GM10248 (cell line): ENCODE data around the gene AP2A1.
A peak's percentile ranks its signal among the peaks of the same experiment; 100 is the strongest.

ENCODE experiments used
- CTCF ChIA-PET: fragments of 300-600 bp; sonication (Branson Sonifier 250); formaldehyde crosslinking; extraction: SDS; loops from one replicate; lab custom pipeline; 2021; ENCODE audit warnings: antibody characterized with exemption; lab: Yijun Ruan, JAX
- POLR2A ChIA-PET: fragments of 350-650 bp; sonication (Branson Sonifier 250); formaldehyde crosslinking; extraction: SDS; loops from one replicate; lab custom pipeline; 2020; ENCODE audit warnings: antibody characterized with exemption; lab: Yijun Ruan, JAX
- DNase-seq: peaks from one replicate; pipeline ENCODE4 v3.0.0; 2012; ENCODE audit errors: extremely low spot score
- TF ChIP-seq, protein P1 (sequence below): IDR thresholded peaks from 2 replicates; pipeline ENCODE4 v1.5.1; 2012; ENCODE audit warnings: mild to moderate bottlenecking, low read depth; ENCODE audit errors: extremely low read depth, missing control alignments, control extremely low read depth

AP2A1 gene

DNA sequence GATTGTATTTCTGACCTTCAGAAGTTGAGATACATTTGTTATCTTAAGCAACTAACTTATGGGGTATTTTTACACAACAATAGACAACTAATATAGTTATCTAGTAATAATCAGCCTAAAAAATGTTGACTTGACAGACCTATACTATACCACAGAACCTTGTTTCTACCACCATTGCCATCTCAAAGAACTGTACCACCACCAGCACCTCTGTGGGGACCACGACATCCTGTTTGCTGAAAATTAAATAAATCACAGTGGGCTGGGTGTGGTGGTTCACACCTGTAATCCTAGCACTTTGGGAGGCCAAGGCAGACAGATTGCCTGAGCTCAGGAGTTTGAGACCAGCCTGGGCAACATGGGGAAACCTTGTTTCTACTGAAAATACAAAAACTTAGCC, 27.7 kb upstream of the AP2A1 start:
- TF ChIP-seq, protein P1, sequence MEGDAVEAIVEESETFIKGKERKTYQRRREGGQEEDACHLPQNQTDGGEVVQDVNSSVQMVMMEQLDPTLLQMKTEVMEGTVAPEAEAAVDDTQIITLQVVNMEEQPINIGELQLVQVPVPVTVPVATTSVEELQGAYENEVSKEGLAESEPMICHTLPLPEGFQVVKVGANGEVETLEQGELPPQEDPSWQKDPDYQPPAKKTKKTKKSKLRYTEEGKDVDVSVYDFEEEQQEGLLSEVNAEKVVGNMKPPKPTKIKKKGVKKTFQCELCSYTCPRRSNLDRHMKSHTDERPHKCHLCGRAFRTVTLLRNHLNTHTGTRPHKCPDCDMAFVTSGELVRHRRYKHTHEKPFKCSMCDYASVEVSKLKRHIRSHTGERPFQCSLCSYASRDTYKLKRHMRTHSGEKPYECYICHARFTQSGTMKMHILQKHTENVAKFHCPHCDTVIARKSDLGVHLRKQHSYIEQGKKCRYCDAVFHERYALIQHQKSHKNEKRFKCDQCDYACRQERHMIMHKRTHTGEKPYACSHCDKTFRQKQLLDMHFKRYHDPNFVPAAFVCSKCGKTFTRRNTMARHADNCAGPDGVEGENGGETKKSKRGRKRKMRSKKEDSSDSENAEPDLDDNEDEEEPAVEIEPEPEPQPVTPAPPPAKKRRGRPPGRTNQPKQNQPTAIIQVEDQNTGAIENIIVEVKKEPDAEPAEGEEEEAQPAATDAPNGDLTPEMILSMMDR = no peak
- POLR2A ChIA-PET = no interaction called here
- no peak for DNase-seq
- CTCF ChIA-PET = no interaction called here

DNA sequence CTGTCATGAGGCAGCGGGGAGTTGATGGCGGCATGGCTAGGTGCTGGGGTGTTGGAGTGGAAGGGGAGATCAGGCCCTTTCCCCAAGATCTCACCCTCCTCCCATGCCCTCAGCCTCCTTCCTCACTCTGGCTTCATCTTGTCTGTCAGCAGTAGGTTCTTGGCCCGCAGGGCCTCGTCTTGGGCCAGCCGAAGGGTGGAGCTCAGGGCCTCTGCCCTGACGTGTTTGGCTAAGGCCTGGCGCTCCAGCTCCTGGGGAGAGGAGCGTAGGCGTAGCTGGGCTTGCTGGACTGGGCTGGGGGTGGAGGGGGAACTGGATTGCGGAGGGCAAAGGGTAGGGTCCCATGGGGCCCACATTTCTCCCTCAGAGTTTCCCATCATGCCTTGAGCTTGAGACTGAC, 26.9 kb upstream of the AP2A1 start:
- POLR2A ChIA-PET = no interaction called here
- DNase-seq = no peak
- CTCF ChIA-PET = no interaction called here
- TF ChIP-seq, protein P1 = no peak

DNA sequence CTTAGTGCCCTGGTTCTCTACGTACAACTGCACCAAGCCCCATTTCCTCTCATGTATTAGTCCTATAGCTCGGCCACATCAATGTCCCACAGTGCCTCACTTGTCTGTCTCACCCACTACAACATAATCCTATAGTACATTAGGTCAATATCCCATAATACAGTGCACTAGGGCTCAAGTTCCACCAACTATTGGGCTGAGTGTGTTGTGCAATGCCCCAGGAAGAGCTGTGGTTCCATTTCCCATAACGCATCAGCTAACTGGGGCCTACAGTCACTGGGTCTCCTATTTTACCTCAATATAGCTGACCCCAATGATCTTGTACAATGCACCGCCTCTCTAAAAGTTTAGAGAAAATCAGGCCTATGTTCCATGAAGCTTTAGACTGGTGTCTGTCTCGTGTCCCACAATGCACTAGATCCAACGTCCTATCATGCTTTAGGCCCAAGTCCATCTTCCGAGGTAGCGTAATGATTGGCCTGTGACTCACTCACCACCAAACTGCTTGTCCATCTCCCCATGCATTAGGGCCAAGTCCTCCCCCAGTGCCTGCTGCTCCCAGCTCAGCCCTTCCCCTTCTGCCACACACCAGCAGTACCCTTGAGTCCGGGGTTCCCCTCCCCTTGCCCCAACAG, 25.5 kb upstream of the AP2A1 start:
- ChIA-PET POLR2A (no interaction called here), CTCF (no interaction called here)
- TF ChIP-seq, protein P1 = no peak
- no peak for DNase-seq

DNA sequence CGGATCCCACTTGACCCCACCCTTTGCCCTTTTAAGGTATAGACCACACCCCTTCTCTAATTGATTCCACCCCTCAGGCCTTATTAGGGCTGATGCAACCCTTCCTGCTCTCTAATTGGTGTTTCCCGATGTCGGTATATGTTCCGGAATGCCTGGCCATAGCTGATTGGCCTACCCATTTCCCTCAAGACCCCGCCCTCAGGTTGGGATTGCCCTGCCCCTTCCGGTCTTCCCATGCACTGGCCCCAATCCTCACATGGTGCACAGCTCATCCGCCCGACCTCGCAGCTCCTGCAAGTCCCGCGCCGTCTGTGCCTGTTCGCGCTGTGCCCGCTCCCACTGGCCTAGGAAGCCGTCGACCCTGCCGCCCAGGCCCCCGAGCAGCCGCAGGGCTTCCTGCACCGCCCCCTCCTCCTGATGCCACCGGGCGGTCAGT, 21.8 kb upstream of the AP2A1 start:
- no peak for DNase-seq
- ChIA-PET POLR2A (no interaction called here), CTCF (no interaction called here)
- TF ChIP-seq, protein P1 = no peak

DNA sequence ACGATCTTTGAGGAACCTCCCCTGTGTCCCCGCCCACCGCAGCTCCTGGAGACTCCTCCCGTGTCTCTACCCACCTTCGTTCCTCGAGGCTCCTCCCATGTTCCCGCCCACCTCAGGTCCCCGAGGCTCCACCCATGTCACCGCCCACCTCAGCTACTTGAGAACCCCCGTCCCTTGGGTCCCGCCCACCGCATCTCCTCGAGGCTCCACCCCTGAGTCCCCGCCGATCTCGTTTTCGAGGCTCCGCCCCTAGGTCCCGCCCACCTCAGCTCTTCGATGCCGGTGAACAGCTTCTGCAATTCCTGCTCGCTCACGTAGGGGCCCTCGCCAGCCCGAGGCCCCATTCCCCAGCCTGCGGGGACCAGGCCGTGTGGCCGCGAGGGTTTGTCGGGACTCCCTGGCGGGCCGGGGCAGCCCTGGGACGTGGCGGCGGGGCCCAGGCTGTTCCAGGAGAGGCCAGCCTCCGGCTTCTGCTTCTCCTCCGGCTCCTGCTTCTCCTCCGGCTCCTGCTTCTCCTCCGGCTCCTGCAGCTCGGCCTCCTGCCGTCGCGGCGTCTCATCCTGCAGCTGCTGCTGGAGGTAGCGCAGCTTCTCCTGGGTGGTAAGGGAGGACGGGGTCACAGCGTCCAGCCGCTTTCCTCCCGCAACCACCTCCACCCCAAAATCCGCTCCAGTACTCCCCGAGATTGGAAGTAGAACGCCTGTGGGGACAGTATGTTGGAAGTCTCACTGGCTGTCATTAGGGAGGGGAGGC, 20.4 kb upstream of the AP2A1 start:
- ChIA-PET CTCF (interaction anchor here (1.3 kb wide), 1 partner anchor 29 kb away, joined by 3 read pairs; no protein-coding TSS in a partner anchor), POLR2A (no interaction called here)
- TF ChIP-seq, protein P1 = no peak
- DNase-seq = peak; percentile 38

DNA sequence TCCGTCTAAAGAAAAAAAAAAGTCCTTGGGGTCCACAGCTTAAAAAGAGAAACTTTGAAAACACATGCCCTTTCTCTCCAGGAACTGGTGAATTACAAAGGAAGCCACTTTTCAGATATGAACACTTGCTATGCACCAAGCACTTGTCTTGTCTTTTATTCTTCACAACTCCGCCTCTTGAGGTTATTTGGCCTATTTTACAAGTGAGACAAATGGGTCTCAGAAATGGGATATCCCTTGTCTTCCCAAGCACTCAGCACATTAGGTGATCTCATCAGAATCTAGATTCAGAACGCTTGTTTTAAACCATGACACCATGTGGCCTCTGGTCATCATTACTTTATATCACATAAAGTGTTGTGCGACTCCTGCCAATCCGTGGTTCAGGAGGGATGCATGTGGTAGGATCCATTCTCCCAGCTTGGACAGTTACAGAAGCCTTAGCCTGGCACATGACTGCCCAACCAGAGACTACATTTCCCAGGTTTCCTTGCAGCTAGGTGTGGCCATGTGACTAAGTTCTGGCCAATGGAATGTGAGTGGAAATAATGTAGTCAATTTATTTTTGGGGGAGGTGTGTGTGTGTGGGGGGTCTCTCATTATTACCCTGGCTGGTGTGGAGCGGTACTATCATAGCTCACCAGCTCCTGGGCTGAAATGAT, 17.6 kb upstream of the AP2A1 start:
- ChIA-PET CTCF (no interaction called here), POLR2A (no interaction called here)
- DNase-seq = no peak
- TF ChIP-seq, protein P1 = no peak
